HG03558 (cell line): ENCODE measurements around the gene FLAD1.

Experiments used
- ATAC-seq: cut with Tn5 transposase; IDR thresholded peaks from one replicate; pipeline ENCODE4 v1.9.1; 2021; ENCODE audit warnings: moderate number of reproducible peaks; ENCODE audit not compliant: unreplicated experiment; ENCODE audit errors: extremely low read depth

FLAD1 gene

DNA sequence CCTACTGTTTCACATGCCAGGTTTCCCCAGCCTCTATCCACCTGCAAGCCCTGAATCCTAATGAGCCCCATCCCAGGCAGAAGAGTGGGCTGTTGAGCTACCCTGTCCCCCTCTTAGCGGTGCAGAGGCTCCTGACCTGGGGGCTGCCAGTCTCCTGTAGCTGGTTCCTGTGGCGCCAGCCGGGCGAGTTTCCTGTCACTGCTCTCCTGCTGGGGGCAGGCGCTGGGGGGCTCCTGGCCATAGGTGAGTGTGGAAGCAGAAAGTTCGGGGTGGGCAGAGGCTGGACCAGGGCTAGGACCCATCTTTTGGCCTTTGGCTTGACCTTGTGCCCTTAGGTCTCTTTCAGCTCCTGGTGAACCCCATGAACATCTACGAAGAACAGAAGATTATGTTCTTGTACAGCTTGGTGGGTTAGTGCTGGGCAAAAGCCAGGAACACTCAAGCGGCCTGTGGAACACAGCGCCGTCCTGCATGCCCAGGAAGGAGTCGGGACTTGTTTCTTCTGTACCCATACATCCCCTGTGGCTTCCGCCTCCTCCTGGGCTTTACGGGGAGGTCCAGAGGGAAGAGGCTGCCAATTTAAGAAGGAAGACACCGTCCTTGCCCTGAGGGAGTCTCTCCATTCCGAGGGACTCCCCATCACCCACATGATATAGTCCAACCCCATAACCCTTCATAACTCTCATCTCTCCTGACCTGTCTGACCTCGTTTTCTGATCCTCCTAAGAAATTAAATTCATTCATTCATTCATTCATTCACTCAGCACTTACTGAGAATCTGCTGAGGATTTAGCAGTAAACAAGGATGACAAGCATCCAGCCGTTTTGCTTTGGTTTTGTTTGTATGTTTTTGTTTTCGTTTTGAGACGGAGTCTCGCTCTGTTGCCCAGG is 51.4 kb downstream of the FLAD1 start:
- ATAC-seq: no peak

DNA sequence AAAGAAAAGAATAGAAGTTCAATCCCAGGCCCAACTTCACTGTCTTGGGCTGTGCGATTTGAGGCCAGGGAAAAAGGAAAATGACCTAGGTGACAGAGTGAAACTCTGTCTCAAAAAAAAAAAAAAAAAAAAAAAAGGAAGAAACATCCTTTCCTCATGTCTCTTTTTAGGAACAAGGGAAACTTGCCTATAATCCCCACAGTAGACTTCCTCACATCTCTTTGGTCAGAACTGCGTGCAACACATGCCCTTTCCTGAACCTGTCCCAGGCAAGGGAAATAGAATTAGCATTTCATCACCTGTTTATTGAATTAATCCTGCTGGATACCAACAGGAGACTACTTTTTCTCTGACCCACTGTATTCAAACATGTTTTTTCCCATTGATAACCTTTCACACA is 52.8 kb downstream of the FLAD1 start:
- ATAC-seq: no peak

- ATAC-seq: no peak
Measured at GRCh38 chr1:155037043-155037442, 53.9 kb downstream of the FLAD1 start.

DNA sequence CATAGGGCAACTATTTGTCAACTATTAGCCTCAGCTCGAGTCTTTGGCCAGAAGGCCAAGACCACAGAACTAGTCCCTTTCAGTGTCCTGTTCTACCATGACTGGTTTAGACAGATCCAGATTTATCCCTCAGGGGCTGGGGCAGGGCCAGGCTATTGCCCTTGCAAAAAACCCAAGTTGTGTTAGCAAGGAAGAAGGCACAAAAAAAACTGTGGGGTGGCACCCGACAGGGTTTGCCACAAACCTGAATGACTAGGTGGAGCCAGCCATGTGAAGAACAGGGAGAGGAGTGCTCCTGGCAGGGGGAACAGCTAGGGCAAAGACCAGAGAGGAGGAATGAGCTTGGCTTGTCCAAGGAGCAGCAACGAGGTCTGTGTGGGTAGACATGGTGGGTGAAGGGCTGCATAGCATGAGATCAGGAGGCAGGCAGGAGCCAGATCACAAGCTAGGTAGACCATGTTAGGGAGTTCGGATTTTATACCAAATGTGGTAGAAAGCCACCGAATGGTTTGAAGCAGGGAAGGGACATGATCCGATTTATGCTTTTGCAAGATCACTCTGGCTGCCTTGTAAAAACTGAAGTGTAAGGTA is 54.8 kb downstream of the FLAD1 start:
- no peak for ATAC-seq

GRCh38 chr1:155038602-155039307 is 55.6 kb downstream of the FLAD1 start:
- no peak for ATAC-seq

- ATAC-seq: no peak
Measured at GRCh38 chr1:155039308-155039669, 56.1 kb downstream of the FLAD1 start.

DNA sequence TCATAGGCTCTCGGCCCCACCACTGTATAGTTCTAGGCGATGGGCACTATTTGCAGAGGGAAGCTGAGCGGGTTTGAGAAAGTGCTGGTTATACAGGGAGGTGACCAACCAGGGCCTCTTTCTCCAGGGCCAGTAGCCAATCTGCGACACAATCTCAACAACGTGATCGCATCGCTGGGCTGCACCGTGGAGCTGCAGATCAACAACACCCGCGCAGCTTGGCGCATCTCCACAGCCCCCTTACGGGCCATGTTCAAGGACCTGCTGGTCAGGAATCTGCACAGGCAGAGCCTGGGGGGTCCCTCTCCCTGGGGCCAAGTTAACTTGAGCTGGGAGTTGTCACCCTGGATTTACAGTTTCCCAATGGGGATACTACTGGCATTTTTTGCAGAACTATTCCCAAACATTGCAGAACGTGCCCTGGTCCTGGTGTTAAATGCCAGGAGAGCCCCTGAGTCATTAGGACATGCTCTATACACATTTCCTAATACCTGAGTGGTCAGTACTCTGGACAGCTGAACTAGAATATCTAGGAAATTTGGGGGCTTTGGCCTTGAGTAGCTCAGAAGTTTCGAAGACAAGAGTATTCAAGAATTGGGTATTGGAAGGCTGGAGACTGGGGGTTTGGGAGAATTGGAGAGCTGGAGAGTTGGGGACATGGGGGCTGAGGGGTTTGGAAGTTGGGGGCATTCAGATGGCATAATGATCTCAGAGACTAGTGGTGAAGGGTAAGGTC is 57.4 kb downstream of the FLAD1 start:
- no peak for ATAC-seq
